NK-92 (cell line): Measurements from ENCODE around the gene SHISAL2A.

Experiments
- DNase-seq: peaks from one replicate; lab custom pipeline; 2025; ENCODE audit not compliant: unreplicated experiment; lab: John Stamatoyannopoulos, UW

SHISAL2A gene

DNA sequence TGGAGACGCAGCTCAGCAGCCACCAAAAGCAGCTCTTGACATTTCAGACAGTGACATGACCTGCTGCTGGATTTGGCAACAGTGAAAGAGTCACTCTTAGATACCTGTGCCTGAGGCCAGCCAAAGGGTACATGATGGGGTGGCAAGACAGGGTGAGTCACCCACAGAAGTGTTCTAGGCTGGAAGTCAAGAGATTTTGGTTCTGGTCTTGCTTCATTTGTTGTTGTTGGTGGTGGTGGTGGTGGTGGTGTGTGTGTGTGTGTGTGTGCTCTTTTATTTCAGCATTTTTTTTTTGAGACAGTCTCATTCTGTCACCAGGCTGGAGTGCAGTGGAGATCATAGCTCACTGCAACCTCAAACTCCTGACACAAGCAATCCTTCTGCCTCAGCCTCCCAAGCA, 25.8 kb downstream of the SHISAL2A start:
- no peak for DNase-seq

DNA sequence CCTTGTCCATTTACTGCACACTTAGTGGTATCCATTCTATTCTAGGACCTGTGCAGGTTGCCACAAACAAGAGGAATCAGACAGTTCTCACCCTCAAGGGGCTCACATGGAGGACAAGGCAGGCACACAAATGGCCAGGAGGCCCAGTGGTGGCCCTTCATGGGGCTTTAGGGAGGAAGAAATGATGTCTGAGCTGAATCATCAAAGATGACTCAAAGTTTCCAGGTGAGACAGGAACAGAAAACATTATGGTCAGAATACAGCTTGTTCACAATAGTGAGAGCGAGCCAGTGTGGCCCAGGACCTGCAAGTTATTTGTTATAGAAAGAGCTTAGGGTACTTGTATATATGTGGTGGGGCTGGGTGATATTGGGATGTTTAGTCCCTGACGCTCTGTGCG, 26.4 kb downstream of the SHISAL2A start:
- no peak for DNase-seq

DNA sequence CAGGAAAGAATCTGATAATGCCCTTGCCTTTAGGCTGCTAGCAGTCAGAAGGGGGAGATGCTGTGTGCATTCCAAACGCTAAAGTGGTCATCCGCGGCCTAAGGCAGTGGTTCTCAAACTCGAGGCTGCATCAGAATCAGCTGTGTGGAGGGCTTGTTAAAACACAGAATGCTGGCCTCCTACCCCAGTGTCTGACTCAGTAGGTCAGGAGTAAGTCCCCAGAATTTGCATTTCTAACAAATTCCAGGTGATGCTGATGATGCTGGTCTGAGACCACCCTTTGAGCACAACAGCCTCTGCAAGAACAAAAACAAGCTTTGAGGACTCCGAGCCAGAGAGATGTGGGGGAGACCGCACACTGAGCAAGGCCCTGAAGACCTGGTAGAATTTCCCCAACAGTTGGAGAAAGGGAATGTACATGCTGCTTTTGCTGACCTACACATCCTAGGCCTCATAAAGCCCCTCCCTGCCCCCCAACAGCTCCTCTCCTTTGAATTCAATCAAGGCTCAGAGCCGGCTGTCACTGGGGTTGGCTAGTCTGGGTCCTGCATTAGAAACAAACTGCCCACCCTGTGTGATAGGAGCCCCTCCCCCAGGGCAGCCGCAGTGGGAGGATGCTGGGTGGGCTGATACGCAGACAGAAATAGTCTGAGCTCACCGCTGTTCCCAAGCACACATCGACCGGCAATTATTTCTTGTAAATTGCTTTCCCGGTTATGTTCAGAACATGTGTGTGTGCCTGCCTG, 27.1 kb downstream of the SHISAL2A start:
- no peak for DNase-seq

DNA sequence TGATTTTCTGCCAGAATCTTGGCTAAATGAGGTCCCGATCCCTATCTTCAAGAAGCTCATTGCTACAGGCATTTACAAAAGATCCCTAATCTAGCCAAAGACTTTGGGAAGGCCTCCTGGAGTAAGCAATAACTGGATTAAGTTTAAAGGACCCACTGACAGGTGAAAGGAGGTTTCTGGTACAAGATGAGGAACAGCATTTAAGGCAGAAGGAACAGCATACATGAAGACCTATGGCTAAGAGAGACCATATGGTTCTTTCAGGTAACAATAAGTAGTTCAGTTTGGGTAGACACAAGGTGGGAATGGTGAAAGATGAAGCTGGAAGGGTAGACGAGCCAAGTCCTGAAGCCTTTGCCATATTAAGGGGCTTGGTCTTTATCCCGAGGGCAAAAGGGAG, 27.8 kb downstream of the SHISAL2A start:
- no peak for DNase-seq

DNA sequence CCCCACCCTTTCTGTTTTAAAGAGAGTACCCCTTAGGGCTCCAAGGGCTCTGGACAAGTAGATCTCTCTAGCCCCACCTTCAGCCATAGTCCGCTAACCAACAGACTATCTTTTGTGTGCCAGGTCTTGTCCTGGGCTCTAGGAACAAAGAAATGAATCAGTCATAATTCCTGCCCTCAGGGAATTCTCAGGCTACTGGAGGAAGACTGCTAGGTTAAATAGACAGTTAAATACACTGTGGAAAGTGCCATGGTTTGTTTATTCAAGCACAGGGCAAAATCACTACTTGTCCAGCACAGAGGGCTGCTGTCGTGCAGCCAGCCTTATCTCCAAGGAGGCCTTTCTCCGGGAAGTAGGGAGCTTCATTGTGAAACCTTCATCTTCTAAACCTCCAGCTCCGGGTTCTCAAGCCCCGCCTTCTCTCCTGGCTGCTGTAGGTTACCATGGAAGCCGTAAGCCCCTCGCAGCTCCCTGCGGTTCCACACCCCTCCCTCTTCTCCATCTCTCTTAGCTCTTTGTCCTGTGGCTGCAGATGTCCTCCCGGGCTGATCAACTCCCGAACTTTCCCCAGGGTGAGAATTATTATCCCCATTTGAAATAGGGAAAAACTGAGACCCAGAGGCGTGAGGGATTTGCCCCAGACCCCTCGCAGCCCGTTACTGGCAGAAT, 29.8 kb downstream of the SHISAL2A start:
- DNase-seq = no peak

DNA sequence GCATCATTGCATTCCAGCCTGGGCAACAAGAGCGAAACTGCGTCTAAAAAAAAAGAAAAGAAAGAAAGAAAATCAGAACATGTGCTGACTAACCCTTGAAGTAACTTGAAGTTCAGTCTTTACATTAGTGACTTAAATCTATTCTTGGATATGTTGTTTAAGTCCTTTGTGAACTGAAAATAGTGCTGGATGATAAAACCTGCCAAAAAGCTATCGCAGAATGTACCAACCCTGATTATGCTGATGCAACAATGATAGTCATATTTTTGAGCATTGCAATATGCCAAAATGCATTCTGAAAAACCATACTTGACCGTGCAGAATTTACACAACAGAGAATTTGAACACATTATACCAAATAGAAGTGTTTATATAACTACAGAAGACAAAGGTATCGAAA, 30.7 kb downstream of the SHISAL2A start:
- no peak for DNase-seq

DNA sequence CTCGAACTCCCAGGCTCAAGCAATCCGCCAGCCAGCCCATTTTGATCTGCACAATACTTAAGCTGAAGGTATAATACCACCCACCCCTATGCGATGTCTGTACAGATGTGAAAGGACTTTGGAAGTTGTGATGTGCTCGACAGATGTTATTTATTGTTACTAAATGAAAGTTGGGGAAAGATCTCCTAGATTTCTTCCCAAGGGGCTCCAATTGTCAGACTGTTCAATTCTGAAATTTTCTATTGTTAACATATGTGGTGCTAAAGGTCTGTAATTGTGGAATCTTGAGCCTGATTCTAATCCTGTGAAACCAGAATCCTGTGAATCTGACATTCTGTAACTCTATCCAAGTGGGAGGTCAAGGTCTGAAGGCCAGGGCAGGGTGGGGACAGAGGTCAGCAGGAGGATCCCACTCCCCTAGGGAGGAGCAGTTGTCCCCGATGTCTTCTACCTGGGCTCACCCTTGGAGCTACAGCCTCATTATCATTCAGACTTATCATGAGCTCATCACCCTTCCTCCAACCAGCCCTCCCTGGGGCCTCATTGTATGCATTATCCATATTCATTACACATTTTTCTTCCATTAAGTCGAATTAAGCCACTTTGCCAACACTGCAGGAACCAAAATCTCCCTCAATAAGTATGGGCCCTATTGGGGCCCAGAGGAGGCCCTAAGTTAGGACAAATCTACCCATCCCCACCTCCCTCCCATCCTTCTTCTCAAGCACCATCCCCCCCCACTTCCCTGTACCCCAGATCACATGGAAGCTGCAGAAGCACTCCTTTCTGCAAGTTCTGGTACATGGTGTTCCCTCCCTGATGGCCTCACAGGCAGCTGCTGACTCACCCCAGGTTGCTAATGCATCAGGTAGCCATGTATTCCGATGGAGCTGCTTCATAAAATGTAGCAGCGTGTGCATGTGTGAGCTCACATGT, 32.3 kb downstream of the SHISAL2A start:
- no peak for DNase-seq

DNA sequence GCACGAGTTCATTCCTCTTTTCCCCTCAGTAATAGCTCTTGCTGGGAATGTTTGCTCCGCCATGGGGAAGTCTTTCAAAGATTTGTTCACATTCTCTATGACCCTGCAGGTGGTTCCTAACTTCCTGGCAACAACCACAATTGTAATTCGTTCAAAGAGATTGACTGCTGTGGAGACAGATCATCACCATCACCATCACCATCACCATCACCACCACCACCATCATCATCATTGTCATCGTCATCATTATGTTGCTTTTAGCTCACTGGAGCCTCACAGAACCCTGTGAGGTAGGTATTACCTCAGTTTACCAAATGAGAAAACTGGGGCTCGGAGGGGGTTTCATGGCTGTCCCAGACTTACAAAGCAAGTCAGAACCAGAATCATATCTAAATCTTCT, 34.3 kb downstream of the SHISAL2A start:
- no peak for DNase-seq

DNA sequence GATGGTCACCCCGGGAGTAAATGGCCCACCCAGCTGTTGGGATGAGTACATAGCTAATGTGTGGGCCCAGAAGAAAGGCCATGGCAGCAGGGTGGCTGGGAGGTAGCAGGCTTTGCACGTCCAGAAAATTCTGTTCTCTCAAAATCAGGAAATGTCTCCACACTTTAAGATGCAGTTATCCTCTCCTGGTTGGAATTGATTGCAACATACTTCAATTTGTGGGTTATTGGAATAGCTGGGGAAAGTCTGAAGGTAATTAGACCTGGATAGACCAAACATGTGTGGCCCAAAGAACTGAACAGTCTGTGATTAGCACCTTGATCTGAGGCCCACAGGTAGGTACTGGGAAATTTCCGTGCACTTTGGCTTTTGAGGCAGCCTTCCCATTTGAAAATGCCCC, 35.0 kb downstream of the SHISAL2A start:
- no peak for DNase-seq

DNA sequence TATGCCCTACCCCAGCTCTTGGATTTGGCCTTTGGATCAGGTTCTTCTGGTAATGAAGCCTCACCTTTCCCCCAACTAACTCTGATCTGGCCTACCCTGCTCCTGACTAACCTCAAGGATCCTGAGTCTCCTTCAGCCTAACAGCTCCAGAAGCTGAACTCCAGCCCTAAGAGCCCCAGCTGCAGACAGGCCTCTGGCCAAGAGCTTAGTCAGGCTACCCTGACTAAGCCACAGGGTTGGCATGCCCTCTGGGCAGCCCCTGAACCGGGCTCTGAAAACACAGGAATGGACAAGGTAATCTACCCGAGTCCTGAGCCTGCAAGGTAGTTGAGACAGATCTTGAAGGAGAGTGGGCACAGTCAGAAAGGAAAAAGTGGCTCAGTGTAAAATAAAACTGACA, 35.7 kb downstream of the SHISAL2A start:
- no peak for DNase-seq

DNA sequence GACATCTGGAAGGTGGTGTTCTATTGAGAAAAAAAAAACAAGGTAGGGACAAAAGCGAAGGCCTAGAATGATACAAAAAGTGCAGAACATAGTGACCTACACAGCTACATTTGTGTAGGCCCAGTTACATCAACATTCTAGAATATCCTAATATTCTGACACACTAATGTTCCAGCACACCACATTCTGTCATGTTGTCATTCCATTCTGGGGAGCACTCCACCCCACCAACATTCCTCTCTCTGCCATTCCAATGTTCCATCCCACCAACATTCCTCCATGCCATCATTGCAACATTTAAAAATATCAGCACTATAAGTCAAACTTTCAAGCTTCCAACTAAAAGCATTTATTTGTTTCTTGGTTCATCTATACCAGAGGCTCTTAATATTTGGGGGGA, 36.7 kb downstream of the SHISAL2A start:
- DNase-seq = no peak

DNA sequence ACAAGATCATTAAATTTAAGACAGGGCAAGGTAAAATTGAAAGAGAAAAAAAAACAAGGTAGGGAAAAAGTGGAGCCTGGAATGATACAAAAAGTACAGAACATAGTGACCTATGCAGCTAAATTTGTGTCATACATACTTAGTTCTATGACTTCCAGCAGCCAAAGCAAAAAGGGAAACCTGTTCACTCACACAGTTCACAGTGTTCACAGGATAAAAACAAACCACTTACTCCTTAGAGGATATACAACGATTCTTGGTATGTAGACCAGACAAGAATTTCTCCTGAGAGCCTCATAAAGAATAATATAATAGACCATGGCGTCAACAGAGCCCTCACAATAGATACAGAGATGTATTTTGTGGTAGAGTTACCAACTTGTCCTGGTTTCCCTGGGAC, 37.6 kb downstream of the SHISAL2A start:
- no peak for DNase-seq

DNA sequence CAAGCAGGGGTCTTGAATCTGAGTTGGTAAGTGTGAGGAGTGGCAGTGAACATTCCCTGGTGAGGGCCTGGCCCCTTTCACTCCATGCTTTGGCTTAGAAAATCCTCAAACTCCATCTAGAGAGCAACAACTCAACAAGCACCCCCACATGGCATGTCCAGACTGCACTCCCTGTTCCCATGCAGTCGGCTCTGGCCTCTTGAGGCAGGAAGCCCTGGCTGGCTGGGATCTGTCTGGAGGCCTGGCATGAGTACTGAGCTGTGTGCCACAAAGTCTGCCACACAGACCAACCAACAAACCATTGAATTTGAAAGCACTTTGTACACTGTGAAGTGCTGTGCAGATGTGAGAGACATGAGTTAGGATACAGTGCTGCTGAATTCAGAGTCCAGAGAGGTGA, 40.0 kb downstream of the SHISAL2A start:
- no peak for DNase-seq

DNA sequence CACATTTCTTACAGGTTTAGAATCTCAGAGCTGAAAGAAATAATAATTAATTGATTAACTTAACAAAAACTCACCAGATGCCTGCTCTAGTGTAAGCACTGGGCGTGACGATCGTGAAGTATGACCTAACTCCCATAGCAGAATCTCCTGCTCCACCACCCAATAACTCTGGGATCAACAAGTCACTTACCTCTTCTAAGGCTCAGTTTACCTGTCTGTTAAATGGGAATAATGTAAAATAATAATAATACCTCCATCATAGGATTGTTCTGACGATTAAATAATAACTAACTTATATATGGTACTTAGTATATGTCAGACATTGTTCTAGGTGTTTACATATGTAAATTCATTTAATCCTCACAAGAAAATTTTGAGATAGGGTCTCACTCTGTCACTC, 40.5 kb downstream of the SHISAL2A start:
- DNase-seq = no peak

DNA sequence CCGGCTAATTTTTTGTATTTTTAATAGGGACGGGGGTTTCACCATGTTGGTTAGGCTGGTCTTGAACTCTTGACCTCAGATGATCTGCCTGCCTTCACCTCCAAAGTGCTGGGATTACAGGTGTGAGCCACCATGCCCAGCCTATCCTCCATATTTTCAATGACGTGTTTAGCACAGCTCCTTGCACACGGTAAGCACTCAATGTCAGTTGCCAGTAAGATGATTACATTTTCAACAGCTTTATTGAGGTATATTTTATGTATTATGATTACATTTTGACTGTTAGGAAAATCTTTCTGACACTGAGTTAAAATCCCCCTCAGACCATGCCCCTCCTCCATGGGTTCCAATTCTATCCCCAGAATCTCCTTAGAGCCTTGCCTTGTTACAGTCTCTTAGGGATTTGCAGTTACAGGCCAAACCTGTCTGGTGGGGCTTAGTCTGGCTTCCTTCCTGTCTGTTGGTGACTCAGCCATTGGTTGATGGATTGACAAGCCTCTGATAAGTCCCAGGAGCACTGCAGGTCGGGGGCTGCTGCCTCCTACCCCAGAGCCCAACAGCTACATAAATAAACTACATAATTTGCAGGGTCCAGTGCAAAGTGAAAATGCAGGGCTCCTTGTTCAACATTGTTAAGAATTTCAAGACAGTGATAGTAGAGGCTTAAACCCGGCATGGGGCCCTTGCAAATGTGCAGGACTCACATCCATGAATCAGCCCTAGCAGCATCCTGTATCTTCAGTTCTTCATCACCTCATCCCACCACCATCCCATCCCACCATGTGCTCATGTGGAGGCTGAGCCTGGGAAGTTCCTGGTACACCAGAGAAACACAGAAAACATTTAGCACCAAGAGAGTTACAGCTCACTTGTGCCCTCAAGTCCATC, 41.8 kb downstream of the SHISAL2A start:
- DNase-seq = no peak

DNA sequence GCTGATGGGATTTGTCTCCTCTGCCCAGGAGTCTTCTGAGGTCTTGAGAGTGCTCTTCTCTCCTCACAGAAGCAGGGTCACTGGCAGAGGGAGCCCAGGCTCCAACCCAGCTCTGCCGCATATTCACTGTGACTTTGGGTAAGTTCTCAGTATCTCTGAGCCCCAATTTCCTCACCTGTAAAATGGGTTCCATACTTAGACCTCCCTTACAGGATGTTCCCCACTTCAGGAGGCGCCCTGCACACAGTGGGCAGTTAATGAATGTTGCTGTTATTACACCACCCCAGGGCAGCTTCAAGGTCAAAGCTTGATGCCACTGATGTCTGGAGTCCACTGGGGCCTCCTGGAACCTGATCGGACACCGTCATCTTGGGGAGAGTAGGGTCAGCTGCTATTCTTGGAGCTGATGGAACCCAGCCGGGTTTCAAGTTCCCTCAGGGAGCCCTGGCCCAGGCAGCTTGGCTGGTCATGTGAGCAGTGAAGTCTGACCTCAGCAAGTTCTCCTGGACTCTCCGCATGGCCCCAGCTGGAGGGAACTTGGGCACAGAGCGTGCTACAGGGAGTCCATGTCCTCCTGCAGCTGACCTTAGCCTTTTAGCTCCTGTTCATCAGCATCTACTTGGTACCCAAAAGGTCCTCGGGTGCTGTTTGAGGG, 43.4 kb downstream of the SHISAL2A start:
- DNase-seq = no peak

DNA sequence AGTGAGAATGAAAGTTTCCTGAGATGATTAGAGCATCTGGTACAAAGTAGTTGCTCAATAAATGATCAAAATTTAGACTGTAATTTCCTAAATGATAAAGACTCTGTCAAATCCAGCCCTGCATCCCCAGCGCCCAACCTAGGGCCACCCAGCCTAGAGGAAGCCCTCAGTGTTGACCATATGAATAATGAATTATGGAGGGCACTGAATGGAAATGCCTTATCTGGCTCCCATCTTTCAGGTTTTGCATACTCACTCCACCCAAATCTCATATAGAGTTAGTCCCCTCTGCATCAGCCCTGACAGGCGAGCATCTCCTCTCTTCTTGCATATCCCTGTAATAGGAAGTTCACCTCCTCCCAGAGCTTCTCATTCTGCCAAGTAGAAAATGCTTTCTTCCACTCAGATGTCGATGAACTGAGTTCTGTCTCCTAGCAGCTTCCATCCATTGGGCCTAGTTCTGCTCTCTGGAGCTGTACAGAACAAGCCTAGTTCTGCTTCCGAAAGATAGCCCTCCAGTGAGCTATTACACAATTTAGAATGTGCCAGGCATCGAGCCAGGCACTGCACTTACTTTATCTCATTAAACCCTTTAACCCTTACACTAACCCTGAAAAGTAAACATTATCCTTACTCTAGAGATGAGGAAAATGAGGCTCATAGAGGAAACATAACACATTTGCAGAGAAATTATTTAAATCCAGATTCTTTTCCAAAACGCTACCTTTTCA, 44.3 kb downstream of the SHISAL2A start:
- no peak for DNase-seq

DNA sequence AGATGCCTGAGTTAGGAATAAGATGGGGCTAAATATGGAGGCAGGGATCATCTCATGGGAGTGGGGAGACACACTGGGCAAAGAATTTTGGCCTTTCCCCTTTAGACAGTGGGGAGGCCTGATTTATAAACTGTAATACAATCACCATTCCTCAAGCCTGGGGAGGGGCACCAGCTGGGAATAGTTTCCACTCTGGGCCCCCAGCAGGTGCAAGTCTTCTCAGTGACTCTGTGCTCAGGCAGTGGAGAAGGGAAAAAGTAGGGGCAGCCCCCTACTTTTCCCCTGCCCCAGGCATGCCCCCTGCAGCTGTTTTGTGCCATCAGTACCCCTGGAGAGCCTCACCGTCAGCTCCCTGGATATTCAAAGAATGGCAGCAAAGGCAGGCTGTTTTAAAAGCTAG, 46.1 kb downstream of the SHISAL2A start:
- no peak for DNase-seq

DNA sequence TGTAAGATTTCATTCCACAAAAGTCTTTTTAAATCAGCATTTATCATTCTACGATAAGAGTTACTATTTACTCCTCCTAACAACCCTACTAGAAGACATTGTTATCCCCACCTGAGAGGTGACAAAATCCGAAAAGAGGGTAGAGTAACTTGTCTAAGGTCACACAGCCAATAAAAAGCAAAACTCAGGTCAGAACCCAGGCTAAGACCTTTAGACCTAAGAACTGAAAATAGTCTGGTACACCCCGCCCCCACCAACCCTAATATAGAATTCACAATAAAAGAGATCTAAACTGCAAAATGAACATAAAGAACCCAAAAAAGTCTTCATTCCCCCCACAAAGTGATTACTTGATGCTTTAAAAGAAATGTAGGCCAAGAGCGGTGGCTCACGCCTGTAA, 46.5 kb downstream of the SHISAL2A start:
- no peak for DNase-seq

DNA sequence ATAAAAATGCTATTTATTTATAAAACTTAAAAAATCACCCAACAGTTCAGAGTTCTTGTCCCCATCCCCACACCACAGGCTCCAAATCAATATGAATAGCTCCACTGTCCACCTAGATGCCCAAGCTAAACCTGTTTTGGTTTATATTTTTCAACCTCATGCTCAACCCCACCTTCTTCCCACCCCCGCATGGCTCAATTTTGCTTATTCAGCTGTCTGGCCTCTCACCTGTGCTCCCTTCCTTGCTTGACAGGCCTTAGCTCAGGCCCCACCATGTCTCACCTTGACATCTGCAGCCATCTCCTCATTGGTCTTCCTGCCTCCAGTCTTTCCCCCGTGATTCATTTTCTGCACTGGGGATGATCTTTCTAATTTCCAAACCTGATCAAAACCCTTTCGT, 47.4 kb downstream of the SHISAL2A start:
- DNase-seq = no peak
